ENCODE results near the gene NEU4.

- TF ChIP-seq POLR2AphosphoS5 (IDR thresholded peaks at IDR 0.05; ENCODE audit: low read depth, low read length) (no peak), REST (IDR thresholded peaks at IDR 0.05; ENCODE audit: insufficient read depth in 1 of 2, low read depth in 2 of 2, low read length in 2 of 2) (no peak), TAF1 (IDR thresholded peaks at IDR 0.05; ENCODE audit: borderline replicate concordance, insufficient read depth, low read length) (no peak)
Measured at GRCh38 chr2:241814643-241815476, 5.9 kb downstream of the NEU4 start.

Measured in PFSK-1 (cell line).